Left lung (tissue), 10 donors: Measurements from ENCODE around the gene PROB1. TPM values are rescaled to one million over a fixed set of nuclear protein-coding genes. Genes with fewer than 3 reads are reported as not detected.

ENCODE experiments used
- ATAC-seq: fragments of 200-7000 bp; cut with Tn5 transposase; one replicate; pipeline ENCODE4 v1.9.1; 2020; ENCODE audit warnings: moderate library complexity
- DNase-seq, 4 donors: peaks; one replicate each; pipeline ENCODE4 v3.0.0-alpha.2; 2013 to 2020
- H3K27ac ChIP-seq, 2 donors: fragments of 200-600 bp; sonication (generic) in 1 of 2; one replicate each; pipeline versions ENCODE4 v1.5.0 to v1.8.0; 2020 to 2021
- H3K27me3 ChIP-seq, 2 donors: fragments of 200-600 bp; sonication (generic) in 1 of 2; one replicate each; pipeline versions ENCODE4 v1.5.0 to v1.8.0; 2020 to 2021
- H3K36me3 ChIP-seq, 2 donors: fragments of 200-600 bp; sonication (generic) in 1 of 2; one replicate each; pipeline versions ENCODE4 v1.5.0 to v1.8.0; 2020 to 2021
- H3K4me1 ChIP-seq, 2 donors: fragments of 200-600 bp; one replicate each; pipeline ENCODE4 v1.8.0; 2021
- H3K4me3 ChIP-seq, 2 donors: fragments of 200-600 bp; sonication (generic) in 1 of 2; one replicate each; pipeline versions ENCODE4 v1.5.0 to v1.8.0; 2020 to 2021; ENCODE audit warnings: mild to moderate bottlenecking in 1 of 2
- H3K9me3 ChIP-seq, 2 donors: fragments of 200-600 bp; sonication (generic) in 1 of 2; one replicate each; pipeline versions ENCODE4 v1.5.0 to v1.8.0; 2020 to 2021
- CTCF ChIP-seq, 2 donors: fragments of 200-600 bp; sonication (generic) in 1 of 2; IDR thresholded peaks; one replicate each; pipeline versions ENCODE4 v1.5.0 to v1.8.0; 2021; ENCODE audit warnings: antibody characterized with exemption in 2 of 2
- intact Hi-C, 2 donors: fragments of 100-400 bp; cut with DNase I; formaldehyde crosslinking; loops; one replicate each; pipeline versions ENCODE4 v1.11.2 to v1.14.2; 2022
- polyA plus RNA-seq, 6 donors: library from polyadenylated mRNA; unstranded; fragments of 120-200 nt; gene quantifications; one replicate each; pipeline ENCODE4 v1.2.1, GENCODE V29; 2013; ENCODE audit not compliant: insufficient read length in 6 of 6
- total RNA-seq, 2 donors: library from RNA; stranded (reverse); fragmentation: NEBNext Ultra II Directional; extraction: Animal tissue kit (Norgen Biotek cat#: 25700); gene quantifications; one replicate each; pipeline ENCODE4 v1.2.1, GENCODE V29; 2021
- donor health status: DM: no; HTN: yes; CAD: no.
- donor health status: DM: no; HTN: no; CAD: no.

The PROB1 gene
- total and polyA plus RNA-seq, 8 donors, result 0.73 to 1.8 (median 1.1) TPM

GRCh38 chr5:139403418-139403786, 8.5 kb upstream of the PROB1 start:
- DNase-seq, result no peak
- Histone ChIP-seq H3K4me3 (peak overlapping the region; percentile 31 to 52), H3K27ac (peak overlapping the region; percentile 88 to 91), H3K9me3 (no peaks in the 10 kb centered on the region), H3K27me3 (no peaks in the 10 kb centered on the region), H3K36me3 (peaks cover 0 to 6% of the 10 kb centered on the region in 2 donors), H3K4me1 (peaks cover 0 to 15% of the 10 kb centered on the region in 2 donors)
- ATAC-seq, result peak; percentile 1
- TF ChIP-seq CTCF (IDR thresholded peaks at IDR 0.05), result no peak
- intact Hi-C loops, result no loop called here

- DNase-seq, result no peak
These were observed 7.8 kb upstream of the PROB1 start for GRCh38 chr5:139402561-139403158.

GRCh38 chr5:139401546-139401945, 6.6 kb upstream of the PROB1 start:
- Histone ChIP-seq H3K36me3 (peaks cover 0 to 6% of the 10 kb centered on the region in 2 donors), H3K4me3 (no peak overlapping the region), H3K27me3 (no peaks in the 10 kb centered on the region), H3K9me3 (no peaks in the 10 kb centered on the region), H3K27ac (no peak overlapping the region), H3K4me1 (peaks cover 0 to 15% of the 10 kb centered on the region in 2 donors)
- no peak for TF ChIP-seq CTCF (IDR thresholded peaks at IDR 0.05)
- DNase-seq, result no peak
- no peak for ATAC-seq
- intact Hi-C loops, result no loop called here

More at GRCh38 chr5:139402561-139403158, 7.8 kb upstream of the PROB1 start:
- Histone ChIP-seq H3K27me3 (no peaks in the 10 kb centered on the region), H3K36me3 (peaks cover 0 to 6% of the 10 kb centered on the region in 2 donors), H3K4me1 (peaks cover 0 to 15% of the 10 kb centered on the region in 2 donors), H3K4me3 (peak overlapping the region in 1 of 2 donors; percentile 52), H3K9me3 (no peaks in the 10 kb centered on the region), H3K27ac (no peak overlapping the region)
- peak; percentile 26 to 46 for TF ChIP-seq CTCF (IDR thresholded peaks at IDR 0.05)
- intact Hi-C loops, result no loop called here
- no peak for ATAC-seq

GRCh38 chr5:139399501-139400121, 4.7 kb upstream of the PROB1 start:
- no peak for ATAC-seq
- Histone ChIP-seq H3K4me3 (no peak overlapping the region), H3K4me1 (peaks cover 0 to 18% of the 10 kb centered on the region in 2 donors), H3K9me3 (no peaks in the 10 kb centered on the region), H3K36me3 (peaks cover 0 to 6% of the 10 kb centered on the region in 2 donors), H3K27me3 (peaks cover 4 to 11% of the 10 kb centered on the region in 2 donors), H3K27ac (no peak overlapping the region)
- intact Hi-C loops, result no loop called here
- no peak for DNase-seq
- no peak for TF ChIP-seq CTCF (IDR thresholded peaks at IDR 0.05)

- H3K27ac ChIP-seq, result no peak overlapping the region
- intact Hi-C loops, result no loop called here
- H3K27me3 ChIP-seq, result peaks cover 16 to 28% of the 10 kb centered on the region in 2 donors
- ATAC-seq (no peak), DNase-seq (no peak)
- H3K9me3 ChIP-seq, result no peaks in the 10 kb centered on the region
- peaks cover 9 to 22% of the 10 kb centered on the region in 2 donors for H3K4me1 ChIP-seq
- H3K4me3 ChIP-seq, result no peak overlapping the region
- peaks cover 0 to 6% of the 10 kb centered on the region in 2 donors for H3K36me3 ChIP-seq
- no peak for TF ChIP-seq CTCF (IDR thresholded peaks at IDR 0.05)
These were observed 3.0 kb upstream of the PROB1 start for GRCh38 chr5:139397921-139398320.
